Stimulated activated naive CD4-positive, alpha-beta T cell (primary cell): ENCODE data around the gene DDX10.

Experiments
- DNase-seq, 6 experiments: peaks; one replicate each; lab custom pipeline; 2025; lab: John Stamatoyannopoulos, UW

The DDX10 gene

DNA sequence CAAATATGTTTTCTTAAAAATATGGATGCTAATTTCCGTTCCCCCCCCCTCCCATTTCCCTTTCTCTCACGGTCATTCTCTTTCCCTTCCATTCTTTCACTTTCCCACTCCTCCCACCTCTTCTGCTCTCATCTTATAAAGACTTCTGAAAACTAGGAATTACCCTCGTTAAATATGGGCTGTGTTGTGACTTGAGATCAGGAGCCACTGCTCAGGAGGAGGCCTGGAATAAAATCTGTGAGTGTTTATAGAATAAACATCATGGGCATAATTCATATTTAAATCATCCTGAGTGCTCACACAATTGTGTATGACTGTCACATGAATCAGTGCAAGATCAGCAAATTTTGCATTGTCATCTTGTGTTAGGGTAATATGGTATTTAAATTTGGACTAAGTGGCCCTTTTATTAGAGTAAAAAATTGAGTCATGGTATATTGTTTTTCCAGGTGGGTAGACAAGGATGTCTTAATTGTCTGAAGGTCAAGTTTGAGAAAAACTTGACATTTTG lies 208.0 kb downstream of the DDX10 start:
- no peak for DNase-seq

DNA sequence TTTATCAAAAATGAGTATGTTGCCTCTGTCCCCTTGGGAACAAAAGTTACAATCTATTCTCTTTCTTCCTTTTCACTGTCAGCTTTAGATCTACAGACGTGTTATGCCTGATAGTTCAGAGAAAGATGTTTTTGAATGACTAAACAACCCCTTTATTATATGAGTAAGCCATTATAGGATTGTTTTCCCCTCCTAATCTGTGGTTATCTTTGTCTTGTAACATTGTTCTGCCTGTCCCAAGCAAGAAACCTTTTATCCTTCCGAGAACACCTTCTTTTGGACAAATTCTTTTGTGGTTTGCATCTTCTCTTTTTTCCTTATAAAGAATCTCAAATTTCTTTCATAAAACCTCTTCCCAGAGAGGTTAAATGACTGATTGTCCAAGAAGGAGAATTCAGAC lies 208.4 kb downstream of the DDX10 start:
- no peak for DNase-seq

DNA sequence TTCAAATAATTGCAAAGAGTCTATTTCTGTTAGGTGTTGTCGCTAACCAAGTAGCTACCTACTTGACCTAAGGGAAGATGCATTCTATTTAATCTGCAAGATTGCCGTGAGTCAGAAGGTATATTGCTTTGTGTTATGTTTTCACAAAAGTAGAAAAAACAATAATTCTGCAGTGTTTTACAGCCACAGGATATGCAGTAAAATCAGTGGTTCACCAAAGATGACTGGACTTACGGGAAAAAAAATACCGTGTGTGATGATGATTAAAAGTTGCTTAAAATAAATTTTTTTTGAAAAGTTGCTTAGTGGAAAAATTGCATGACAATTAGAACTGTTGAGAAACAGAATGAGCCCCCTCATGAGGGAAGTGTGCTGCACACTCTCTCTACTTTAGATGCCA lies 209.1 kb downstream of the DDX10 start:
- DNase-seq = no peak

DNA sequence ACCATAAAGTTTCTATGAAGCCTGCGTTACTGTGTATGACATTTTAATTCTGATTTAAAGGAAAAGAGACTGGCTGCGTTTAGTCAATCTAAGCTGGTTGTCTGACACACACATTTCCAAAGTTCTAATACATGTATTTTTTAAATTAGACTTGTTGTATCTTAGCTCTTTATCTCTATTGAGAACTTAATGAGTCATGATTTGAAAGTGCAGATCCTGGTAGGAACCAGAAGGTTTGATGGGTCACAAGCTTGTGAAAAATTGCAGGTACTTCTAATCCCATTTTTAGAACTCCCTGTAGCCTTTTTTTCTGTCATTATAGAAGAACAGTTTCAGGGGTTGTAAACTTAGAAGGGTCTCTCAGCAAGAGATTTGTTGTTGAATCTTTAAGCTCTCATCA lies 210.3 kb downstream of the DDX10 start:
- DNase-seq = no peak

DNA sequence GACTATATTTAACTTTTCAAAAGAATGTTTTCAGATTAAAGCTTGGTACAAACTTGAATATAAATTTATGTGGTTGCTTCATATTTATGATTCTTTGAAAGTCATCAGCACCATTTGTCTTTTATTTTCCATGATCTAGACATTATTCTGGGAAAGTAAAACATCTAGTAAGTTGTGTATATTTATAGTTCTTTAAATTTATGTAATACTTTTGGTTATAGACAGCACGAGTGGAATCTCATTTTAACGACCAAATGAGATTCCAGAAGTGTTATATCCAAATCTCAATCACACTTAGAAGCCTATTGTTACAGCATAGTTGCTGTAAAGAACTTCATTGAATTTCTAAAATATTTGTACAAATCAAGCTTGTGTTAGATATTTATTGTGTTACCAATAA lies 212.3 kb downstream of the DDX10 start:
- DNase-seq = no peak

DNA sequence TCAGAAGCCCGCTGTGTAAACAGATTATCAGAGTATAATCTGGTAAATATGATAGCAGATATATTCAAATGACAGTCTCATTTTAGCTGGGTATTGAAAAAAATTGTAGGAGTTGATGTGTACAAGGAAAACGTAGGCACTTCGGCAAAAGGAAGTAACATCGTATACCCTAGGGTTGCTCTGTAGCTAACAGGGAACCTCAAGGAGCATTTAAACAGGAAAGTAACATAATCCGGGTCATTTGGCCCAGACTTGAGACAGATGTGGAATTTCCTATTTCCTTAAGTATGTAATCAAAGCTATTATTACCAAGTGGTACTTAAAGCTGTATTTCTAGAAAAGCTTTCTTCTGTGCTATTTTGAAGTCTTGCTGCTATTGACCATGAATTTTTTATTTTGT lies 215.6 kb downstream of the DDX10 start:
- no peak for DNase-seq

DNA sequence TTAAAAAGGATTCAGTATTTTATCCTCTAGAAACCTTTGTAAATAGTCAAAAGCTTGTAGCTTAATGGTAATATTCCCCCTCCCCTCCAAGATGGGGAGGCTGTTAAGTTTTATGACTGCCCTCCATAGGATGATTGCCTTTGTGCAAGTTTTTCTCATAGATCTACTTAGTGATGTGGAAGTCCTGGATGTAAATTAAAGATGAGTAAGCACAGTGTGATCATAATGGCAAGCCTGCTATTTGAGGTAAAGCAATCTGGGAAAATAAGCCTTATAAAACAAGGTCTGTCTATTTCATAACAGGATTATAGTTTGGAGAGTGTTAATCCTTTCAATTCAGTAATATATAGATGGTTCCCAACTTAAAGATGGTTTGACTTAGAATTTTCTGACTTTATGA lies 216.3 kb downstream of the DDX10 start:
- DNase-seq = no peak

DNA sequence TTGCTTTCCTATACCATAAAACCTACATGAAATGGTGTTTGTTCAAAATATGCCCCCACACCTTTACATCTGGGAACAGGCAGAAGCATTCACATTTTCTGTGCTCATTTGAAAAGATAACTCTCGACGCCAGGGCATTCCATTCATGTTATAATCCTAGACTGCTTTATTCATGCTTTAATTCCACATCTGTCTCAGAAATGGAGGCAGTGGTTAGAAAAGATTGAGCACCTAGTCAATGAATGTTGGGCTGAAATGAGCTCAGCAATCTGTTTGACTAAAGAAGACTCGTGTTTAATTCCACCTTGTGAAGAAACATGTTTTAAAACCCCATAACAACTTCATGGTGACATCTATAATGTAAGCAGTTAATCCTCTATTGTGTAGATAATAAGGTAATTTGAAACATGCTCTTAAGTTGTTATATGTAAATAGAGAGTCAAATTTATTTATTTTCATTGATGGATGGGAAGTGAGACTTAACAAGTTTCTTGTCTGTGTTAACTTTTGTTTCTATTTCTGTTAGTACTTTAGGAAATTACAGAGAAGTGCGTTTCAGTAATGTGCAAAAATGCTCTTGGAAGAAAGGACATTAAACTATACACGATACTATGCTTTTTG lies 217.5 kb downstream of the DDX10 start:
- DNase-seq = no peak

DNA sequence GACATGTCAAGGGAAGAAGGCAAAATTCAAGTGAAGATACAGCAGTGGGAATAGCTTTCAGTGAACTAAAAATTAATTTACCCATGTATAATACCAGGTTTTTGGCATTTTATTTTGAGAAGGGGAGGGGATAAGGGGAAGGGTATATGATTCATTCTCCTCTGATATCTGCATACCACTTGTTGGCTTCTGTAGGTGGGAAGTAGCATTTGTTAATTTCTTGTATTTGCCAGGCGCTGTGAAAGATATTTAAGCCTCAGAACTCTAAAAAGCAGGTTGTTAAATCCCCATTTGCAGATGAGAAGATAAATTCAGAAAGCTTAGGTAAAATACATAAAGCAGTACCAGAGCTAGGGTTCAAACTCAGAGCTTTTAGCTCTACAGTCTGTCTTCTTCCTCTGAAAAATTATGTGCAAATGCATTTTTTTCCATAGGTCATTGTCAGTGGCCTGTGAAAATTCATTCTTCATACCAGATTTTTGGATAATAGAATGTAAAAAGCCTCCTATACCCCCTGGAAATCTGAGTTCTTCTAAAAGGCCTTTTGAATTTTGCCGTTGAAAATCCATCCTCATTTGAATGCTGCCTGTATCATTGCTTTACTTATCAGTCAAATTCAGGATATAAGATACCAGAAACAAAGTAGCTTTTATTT lies 221.3 kb downstream of the DDX10 start:
- no peak for DNase-seq

DNA sequence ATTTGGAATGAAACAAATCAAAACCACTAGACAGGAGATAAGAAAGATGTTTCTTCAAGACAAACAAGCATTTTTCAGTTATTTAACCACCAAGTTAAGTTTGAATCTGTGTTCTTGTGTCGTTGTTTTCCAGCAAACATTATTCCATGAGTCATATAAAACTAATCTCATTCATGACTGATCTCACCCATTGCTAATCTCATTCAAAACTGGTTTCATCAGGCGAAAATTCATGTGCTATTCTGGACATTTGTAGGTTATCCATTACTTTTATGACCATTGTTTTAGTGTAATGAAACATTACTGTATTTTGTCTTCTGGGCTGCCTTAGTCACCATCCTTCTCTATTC lies 221.8 kb downstream of the DDX10 start:
- no peak for DNase-seq

DNA sequence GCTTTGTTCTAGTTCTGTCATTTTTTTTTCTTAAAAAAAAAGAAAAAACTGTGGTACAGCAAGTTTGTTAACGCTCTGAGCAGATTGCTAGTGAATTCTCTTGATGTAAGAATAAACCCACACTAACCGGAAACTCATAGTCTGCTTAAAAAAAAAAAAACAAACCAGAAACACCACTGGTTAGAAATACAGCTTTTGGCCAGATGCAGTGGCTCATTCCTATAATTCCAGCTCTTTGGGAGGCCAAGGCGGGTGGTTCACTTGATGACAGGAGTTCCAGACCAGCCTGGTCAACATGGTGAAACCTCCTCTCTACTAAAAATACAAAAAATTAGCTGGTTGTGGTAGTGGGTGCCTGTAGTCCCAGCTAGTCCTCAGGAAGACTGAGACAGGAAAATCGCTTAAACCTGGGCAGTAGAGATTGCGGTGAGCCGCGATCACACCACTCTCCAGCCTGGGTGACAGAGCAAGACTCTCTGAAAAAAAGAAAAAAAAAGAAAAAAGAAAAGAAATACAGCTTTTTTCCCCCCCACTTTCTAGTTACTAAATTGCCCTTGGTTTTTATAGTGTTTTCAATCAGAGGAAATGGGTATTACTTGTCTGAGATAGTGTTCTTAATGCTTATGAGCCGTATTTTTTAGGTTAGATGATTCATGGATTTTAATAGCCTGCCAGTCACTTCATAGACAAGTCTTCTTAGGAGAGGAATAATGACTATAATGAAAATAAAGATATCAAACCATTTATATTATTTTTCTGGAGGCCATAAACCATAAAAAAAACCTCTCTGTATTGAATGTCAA lies 222.8 kb downstream of the DDX10 start:
- peak in 3 of 6 experiments; percentile 12 to 30 (median 26) for DNase-seq

DNA sequence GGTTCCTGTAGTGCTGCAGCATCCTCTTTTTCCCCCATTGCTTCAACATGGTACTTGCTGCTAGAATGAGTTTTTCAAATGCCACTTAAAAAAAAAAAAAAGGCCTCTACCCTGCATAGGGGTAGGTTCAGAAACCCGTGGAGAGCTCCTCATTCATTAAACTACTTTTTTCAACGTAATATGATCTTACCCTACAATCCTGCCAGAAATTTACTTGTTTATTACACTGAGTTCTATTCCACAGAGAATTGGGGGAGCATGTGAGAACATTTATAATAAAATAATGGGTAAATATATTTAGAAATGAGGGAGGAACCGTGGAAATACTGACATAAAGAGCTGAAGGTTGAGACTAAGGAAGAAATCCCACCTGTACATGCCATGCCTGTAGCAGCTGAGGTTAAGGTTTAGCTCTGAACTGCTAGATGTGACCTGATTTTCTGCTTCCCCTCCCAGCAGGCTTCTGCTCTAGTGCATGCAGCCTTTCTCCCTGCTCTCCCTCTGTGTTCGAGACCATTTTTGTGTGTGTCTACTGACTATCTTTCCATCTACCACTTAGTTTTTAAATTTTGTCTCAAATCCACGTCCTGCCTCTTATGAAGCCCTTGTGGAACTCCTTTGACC lies 225.7 kb downstream of the DDX10 start:
- DNase-seq = no peak

DNA sequence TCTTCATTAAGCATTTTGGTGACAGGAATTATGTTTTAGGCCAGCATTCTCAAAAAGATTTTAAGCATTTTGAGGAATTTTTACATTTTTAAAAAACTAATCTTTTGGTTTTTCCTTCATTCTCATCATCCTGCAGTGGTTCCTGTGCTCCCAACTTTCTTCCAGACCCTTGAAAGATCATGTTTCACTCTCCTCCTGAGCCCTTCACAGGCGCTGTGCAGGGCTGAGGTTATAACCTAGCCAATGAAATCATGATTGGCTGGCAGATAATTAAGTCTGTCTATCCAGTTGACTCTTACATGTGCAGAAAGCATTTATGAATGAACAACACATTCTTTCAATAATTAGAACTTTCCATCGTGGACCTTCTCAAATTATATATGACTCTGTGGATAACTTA lies 226.3 kb downstream of the DDX10 start:
- no peak for DNase-seq

DNA sequence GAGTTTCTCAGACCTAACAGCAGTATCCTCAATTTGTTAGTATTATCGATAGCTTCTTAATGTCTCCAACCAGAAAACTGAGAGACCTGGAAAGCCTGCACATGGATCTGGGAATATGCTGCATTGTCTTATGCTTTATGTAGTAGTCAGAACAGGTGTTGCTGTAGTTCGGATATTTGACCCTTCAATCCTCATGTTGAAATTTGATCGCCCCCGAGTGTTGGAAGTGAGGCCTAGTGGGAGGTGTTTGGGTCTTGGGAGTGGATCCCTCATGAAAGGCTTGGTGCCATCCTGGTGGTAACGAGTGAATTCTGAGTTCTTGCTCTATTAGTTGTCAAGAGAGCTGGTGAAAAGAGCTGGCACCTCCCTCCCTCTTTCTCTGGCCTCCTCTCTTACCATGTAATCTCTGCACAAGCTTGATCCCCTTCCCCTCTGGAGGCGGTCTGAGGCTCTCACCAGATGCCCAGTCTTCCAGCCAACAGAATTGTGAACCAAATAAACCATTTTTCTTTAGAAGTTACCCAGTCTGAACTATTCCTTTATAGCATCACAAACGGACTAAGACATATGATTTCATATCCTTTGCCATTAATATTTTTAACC lies 227.1 kb downstream of the DDX10 start:
- no peak for DNase-seq

DNA sequence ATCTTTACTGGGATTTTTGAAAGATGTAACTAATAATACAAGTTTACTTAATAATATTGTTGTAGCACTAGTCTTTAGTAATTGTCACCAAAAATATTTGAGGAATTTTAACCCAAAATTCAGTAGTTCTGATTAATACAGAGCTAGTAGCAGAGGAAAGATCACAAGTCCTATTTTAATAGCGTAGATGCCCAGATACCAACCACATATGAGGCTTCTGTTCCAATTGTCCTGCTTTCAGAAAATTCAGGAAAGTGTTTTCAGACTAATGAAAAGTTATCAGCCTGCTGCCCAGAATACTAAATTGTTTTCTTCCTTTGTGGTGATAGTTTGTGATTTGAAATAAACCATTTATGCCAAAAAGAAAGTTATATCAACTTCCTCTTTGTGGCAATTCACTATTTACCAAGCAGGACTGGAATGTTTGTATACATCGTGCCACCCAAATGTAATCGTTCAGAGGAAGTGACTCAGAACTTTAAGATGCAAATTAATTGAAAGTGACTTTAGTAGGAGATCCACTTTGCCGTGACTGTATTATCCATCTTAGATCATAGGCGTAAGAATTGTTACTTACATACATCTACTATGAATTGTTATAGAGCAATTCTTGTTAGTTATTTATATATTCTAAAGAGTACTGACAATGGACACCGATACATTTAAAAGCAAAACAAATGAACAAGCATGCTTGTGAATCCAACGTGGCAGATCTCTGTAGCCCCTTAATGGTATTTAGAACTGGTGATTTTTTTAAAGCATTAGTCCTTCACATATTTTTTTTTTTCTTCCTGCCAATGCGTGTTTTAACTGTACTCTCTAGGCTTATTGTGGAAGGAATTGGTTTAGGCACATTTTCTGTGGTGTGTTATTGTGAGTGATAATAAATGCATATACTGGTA lies 231.0 kb downstream of the DDX10 start:
- no peak for DNase-seq

DNA sequence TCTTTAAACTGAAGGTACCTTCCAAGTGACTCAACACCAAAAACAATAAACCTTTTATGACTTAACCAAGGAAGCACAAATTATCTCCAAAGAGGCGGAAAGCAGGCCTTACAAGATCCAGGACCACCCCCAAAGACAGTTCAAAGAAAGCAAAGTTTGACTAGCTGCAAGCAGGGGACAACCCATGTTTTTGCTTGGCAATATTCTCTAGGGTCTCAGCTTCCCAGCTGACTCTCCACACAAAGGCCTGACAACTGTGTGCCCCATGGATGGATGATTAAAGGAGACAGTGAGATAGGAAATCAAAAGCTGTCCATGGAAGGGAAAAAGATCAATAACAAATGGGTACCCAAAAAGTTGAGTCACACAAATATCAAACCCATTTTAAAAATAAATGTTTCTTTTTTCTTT lies 232.2 kb downstream of the DDX10 start:
- DNase-seq = no peak

DNA sequence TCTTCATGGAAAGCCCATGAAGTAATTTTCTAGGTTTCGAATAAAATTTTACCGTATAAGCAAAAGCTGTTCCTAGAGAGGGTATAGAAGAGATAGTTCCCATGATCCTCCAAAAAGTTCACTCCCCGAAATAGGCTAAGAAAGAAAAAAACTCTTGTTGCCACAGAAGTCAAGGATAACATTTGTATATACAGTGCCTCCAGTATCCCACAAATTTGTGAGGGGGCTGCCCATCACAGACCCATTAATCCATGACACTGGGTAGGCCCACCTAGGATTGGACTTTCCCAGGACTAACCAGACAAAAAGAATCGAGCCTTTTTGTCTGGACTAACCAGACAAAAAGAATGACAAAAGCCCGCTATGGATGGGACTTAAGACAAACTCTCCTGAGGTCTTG lies 233.0 kb downstream of the DDX10 start:
- no peak for DNase-seq

DNA sequence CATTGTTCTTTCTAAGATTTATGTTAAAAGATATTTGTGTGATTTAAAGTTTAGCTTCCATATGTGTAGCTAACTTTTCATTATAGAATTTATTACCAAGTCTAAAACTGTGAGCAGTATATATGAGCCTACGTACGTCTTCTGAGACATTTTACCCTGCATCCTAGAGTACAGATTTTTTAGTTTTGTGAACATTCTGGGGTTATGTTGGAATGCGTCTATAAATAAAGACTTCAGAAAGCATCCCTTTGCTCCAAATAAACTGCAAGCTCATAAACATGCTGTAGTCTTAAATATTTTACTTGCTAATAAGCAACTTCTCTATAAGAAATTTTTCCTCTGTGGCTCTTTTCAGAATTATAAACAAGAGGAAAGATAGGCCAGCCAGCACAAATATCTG lies 236.5 kb downstream of the DDX10 start:
- no peak for DNase-seq

DNA sequence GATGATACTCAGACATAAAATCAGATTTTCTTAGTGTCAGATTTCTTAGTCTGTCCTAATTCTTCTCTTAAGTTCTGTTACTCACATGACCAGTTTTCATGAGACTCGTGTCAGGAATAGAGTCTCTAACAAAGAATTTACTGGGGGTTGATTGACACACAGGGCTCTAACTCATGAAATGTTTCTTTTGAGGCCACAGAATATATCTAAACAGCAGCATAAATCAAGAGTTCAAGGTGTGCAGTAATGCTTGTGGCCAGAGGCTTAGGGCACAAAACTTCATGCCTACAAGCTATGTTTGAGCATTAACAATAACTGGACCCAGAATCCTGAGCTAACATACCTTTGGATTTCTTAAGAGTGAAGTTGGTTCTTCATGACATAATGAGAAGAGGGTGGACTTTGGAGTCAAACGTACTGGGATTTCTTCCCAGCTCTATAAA lies 237.2 kb downstream of the DDX10 start:
- DNase-seq = no peak

DNA sequence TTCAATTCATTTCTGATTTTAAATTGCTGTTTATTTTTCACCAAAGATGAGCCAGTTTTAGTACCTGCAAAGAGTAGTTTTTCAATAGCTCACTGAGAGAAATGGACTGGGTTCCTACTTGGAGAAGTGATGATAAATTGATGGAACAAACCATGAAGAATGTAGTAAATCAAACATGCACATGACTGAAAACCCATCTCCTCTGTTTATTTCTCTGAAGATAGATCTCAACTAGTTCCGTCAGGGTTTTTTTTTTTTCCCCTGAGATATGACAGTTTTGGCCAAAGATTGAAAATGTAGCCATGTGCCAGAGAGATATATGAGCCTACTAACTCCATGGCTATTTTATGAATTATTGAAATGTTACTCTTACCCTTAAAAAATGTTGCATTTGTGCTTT lies 239.6 kb downstream of the DDX10 start:
- DNase-seq = no peak

DNA sequence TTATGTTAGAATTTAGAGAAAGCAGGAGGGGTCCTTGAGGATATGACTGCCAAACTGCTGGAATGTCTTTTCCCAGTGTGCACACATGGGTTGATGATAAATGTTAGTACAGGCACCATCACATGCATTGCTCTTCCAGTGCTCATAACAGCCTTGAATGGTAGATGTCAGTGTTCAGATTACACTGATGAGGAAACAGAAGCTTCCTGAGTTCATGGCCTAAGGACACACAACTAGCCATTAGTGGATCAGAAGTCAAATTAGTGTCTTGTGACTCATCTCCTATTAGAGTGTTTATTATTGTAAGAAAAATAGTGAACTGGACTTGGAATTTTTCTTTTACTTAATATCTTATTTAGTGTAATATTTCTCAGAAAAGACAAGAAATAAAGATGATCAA lies 241.5 kb downstream of the DDX10 start:
- no peak for DNase-seq
